Smooth muscle cell (in vitro differentiated cells): ENCODE measurements around the gene DNM3. TPM values are rescaled to one million over a fixed set of nuclear protein-coding genes. Genes with fewer than 3 reads are reported as not detected.
"Not testable (repeated sequence)": the region's sequence is repeated elsewhere in the genome, so short reads cannot be mapped to it uniquely, and the experiment has no call there.

Experiments used
- DNase-seq: peaks from one replicate; lab custom pipeline; 2025; ENCODE audit not compliant: unreplicated experiment; lab: John Stamatoyannopoulos, UW
- H2AFZ ChIP-seq: fragments of 200-600 bp; sonication (generic); 2 replicates; pipeline ENCODE4 v1.6.0; 2016; ENCODE audit warnings: antibody characterized with exemption, low read depth, mild to moderate bottlenecking
- H3F3A ChIP-seq: fragments of 200-600 bp; sonication (generic); 2 replicates; pipeline ENCODE4 v1.6.0; 2017; ENCODE audit warnings: antibody characterized with exemption, low read depth
- H3K27ac ChIP-seq: fragments of 200-600 bp; sonication (generic); 2 replicates; pipeline ENCODE4 v1.5.1; 2016; ENCODE audit warnings: low read depth, mild to moderate bottlenecking
- H3K27me3 ChIP-seq: fragments of 200-600 bp; sonication (generic); 2 replicates; pipeline ENCODE4 v1.6.1; 2016; ENCODE audit warnings: low read depth, mild to moderate bottlenecking
- H3K36me3 ChIP-seq: fragments of 200-600 bp; sonication (generic); 2 replicates; pipeline ENCODE4 v1.5.1; 2016; ENCODE audit warnings: low read depth
- H3K4me1 ChIP-seq: fragments of 200-600 bp; sonication (generic); 2 replicates; pipeline ENCODE4 v1.5.1; 2016; ENCODE audit warnings: low read depth
- H3K4me2 ChIP-seq: fragments of 200-600 bp; sonication (generic); 2 replicates; pipeline ENCODE4 v1.6.0; 2016; ENCODE audit warnings: mild to moderate bottlenecking
- H3K4me3 ChIP-seq: fragments of 200-600 bp; sonication (generic); 2 replicates; pipeline ENCODE4 v1.5.1; 2016; ENCODE audit warnings: mild to moderate bottlenecking
- H3K79me2 ChIP-seq: fragments of 200-600 bp; sonication (generic); 2 replicates; pipeline ENCODE4 v1.6.0; 2016; ENCODE audit warnings: low read depth, mild to moderate bottlenecking
- H3K9ac ChIP-seq: fragments of 200-600 bp; sonication (generic); 2 replicates; pipeline ENCODE4 v1.6.0; 2016; ENCODE audit warnings: low read depth
- H3K9me3 ChIP-seq: fragments of 200-600 bp; sonication (generic); replicated peaks from 2 replicates; pipeline ENCODE4 v1.5.1; 2016; ENCODE audit warnings: low read depth
- H4K20me1 ChIP-seq: fragments of 200-600 bp; sonication (generic); 2 replicates; pipeline ENCODE4 v1.6.0; 2016; ENCODE audit warnings: low read depth
- WGBS: methylation state at CpG from one replicate; pipeline ENCODE4 v1.1.7; 2016; ENCODE audit warnings: low lambda C conversion rate; 5-methylcytosine and 5-hydroxymethylcytosine counted together
- polyA plus RNA-seq: library from polyadenylated mRNA; unstranded; fragments of >200 nt; fragmentation: Nextera tagmentation; extraction: Ambion mirVana; gene quantifications from 2 replicates; pipeline ENCODE4 v1.2.1, GENCODE V29; 2016
- total RNA-seq: library from RNA; depleted of rRNA; stranded (reverse); fragments of >200 nt; gene quantifications from 2 replicates; pipeline ENCODE4 v1.2.3, GENCODE V29; 2014
- TF ChIP-seq, protein P1 (sequence below): fragments of 200-600 bp; sonication (generic); IDR thresholded peaks from 2 replicates; pipeline ENCODE4 v1.5.1; 2017; ENCODE audit warnings: borderline replicate concordance, mild to moderate bottlenecking, antibody characterized with exemption; ENCODE audit not compliant: insufficient read depth, poor library complexity, severe bottlenecking

DNM3 gene
- total and polyA plus RNA-seq, 2 experiments from 2014 or later = 1.7 to 3.0 TPM

DNA sequence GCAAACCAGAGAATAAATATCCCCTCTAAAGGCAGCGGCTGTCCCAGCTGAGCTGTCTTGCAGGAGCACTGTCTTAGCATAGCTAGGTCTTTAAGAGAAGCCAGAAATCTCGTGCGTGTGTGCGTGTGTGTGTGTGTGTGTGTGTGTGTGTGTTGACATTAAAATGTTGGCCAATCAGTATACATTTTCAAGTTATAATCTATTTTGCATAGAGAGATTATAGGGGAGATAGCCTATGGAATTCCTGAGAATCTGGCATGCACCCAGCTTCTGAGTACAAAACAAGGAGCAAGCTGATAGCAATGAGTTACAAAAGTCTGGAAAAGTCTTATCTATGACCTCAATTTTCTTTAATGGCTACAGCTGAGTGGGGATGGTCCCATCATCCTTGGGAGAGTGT is 42.1 kb upstream of the DNM3 start:
- TF ChIP-seq, protein P1, sequence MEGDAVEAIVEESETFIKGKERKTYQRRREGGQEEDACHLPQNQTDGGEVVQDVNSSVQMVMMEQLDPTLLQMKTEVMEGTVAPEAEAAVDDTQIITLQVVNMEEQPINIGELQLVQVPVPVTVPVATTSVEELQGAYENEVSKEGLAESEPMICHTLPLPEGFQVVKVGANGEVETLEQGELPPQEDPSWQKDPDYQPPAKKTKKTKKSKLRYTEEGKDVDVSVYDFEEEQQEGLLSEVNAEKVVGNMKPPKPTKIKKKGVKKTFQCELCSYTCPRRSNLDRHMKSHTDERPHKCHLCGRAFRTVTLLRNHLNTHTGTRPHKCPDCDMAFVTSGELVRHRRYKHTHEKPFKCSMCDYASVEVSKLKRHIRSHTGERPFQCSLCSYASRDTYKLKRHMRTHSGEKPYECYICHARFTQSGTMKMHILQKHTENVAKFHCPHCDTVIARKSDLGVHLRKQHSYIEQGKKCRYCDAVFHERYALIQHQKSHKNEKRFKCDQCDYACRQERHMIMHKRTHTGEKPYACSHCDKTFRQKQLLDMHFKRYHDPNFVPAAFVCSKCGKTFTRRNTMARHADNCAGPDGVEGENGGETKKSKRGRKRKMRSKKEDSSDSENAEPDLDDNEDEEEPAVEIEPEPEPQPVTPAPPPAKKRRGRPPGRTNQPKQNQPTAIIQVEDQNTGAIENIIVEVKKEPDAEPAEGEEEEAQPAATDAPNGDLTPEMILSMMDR = no peak
- Histone ChIP-seq H2AFZ (no peak overlapping the region), H3K4me3 (no peak overlapping the region), H3K9me3 (no peaks in the 10 kb centered on the region), H3K27me3 (no peaks in the 10 kb centered on the region), H3K4me2 (no peak overlapping the region), H3K27ac (no peak overlapping the region), H3K9ac (no peak overlapping the region), H3K36me3 (no peaks in the 10 kb centered on the region), H3F3A (no peaks in the 10 kb centered on the region), H3K4me1 (no peaks in the 10 kb centered on the region), H3K79me2 (no peaks in the 10 kb centered on the region), H4K20me1 (no peaks in the 10 kb centered on the region)
- DNase-seq = no peak
- 65% methylated on average over 4 of the region's 4 CpGs for WGBS

DNA sequence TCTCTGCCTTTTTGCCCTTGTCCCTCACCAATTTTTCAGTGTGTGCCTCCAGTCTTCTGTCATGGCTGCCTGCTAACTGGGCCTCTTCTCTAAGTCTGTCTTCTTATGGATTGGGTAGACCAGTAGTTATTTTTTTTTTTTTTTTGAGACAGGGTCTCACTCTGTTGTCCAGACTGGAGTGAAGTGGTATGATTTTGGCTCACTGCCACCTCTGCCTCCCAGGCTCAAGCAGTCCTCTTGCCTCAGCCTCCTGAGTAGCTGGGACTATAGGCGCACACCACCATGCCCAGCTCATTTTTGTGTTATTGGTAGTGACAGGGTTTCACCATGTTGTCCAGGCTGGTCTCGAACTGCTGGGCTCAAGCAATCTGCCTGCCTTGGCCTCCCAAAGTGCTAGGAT is 41.6 kb upstream of the DNM3 start:
- WGBS = 92% methylated on average over 2 of the region's 2 CpGs
- H3K27me3 ChIP-seq, H3K27ac ChIP-seq, H4K20me1 ChIP-seq, H3K79me2 ChIP-seq, DNase-seq, H3K9ac ChIP-seq, H3F3A ChIP-seq, H3K36me3 ChIP-seq, H3K9me3 ChIP-seq, H2AFZ ChIP-seq, H3K4me2 ChIP-seq, H3K4me3 ChIP-seq, H3K4me1 ChIP-seq: not testable (repeated sequence)

DNA sequence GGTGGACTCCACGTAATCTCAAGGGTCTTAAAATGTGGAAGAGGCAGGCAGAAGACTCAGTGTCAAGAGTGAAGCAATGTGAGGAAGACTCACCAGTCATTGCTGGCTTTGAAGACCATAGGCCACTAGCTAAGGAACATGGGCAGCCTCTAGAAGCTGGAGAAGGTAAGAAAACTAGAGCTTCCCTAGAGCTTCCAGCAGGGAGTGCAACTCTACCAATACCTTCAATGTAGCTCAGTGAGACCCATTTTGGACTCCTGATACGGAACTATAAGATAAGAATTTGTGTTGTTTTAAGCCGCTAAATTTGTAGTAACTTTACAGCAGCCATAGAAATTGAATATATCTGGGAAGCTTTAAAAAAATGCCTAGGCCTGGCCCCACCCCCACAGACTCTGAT is 41.0 kb upstream of the DNM3 start:
- Histone ChIP-seq H3K4me1 (no peaks in the 10 kb centered on the region), H3K9me3 (no peaks in the 10 kb centered on the region), H3F3A (no peaks in the 10 kb centered on the region), H3K4me3 (no peak overlapping the region), H3K36me3 (no peaks in the 10 kb centered on the region), H3K79me2 (no peaks in the 10 kb centered on the region), H3K9ac (no peak overlapping the region), H3K4me2 (no peak overlapping the region), H3K27me3 (no peaks in the 10 kb centered on the region), H2AFZ (no peak overlapping the region), H3K27ac (no peak overlapping the region), H4K20me1 (no peaks in the 10 kb centered on the region)
- DNase-seq = no peak
- WGBS = 87% methylated on average over 3 of the region's 3 CpGs
- TF ChIP-seq, protein P1 = no peak

DNA sequence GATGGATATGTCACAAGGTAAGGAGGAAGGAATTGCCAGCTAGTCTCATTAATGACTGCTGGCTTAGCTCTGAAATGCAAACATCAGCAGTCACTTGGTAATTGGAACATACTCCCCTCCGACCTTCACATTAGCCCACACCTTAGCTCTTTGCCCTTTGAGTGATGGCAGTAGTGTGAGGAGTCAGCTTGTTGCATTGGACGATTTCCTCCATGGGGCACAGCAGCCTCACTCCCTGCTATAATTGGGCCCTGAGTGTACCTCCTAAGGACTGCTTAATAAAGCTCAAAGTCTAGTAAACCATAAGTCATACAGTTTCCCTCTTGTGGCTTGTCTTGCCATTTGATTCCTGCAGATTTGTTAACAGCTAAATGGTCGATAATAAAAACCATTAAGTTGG is 40.4 kb upstream of the DNM3 start:
- H3K79me2 ChIP-seq = no peaks in the 10 kb centered on the region
- no peaks in the 10 kb centered on the region for H3K9me3 ChIP-seq
- H3K27me3 ChIP-seq = no peaks in the 10 kb centered on the region
- no peak for DNase-seq
- no peaks in the 10 kb centered on the region for H3K4me1 ChIP-seq
- H3K36me3 ChIP-seq = no peaks in the 10 kb centered on the region
- 68% methylated on average over 3 of the region's 3 CpGs for WGBS
- no peaks in the 10 kb centered on the region for H4K20me1 ChIP-seq
- no peaks in the 10 kb centered on the region for H3F3A ChIP-seq
- H3K9ac ChIP-seq = no peak overlapping the region
- no peak overlapping the region for H3K4me2 ChIP-seq
- no peak overlapping the region for H2AFZ ChIP-seq
- TF ChIP-seq, protein P1 = no peak
- H3K4me3 ChIP-seq = no peak overlapping the region
- no peak overlapping the region for H3K27ac ChIP-seq
